OCI-LY3 (cell line): ENCODE measurements around the gene CEBPE.

Experiments used
- H2AFZ ChIP-seq: fragments of 200-600, 300-600 bp; shearing (Covaris generic); 2 replicates; pipeline ENCODE4 v1.6.0; 2014; ENCODE audit warnings: antibody characterized with exemption, low read depth, low read length
- H3K27ac ChIP-seq: fragments of 200-600, 300-600 bp; sonication (generic); 2 replicates; pipeline ENCODE4 v1.5.1; 2014; ENCODE audit warnings: mild to moderate bottlenecking, low read length, moderate library complexity, mixed read lengths
- H3K27me3 ChIP-seq: fragments of 200-600, 300-600 bp; sonication (generic); 2 replicates; pipeline ENCODE4 v1.6.1; 2014; ENCODE audit warnings: low read depth, low read length, mixed read lengths
- H3K36me3 ChIP-seq: fragments of 200-600, 300-600 bp; sonication (generic); replicated peaks from 2 replicates; pipeline ENCODE3; 2014; ENCODE audit warnings: low read depth, low read length, mixed read lengths
- H3K4me1 ChIP-seq: fragments of 300-600, 200-600 bp; sonication (generic); 2 replicates; pipeline ENCODE4 v1.6.1; 2014; ENCODE audit warnings: low read length, mixed read lengths
- H3K4me2 ChIP-seq: fragments of 200-600, 300-600 bp; sonication (generic); 2 replicates; pipeline ENCODE4 v1.6.1; 2014; ENCODE audit warnings: low read length, mixed read lengths
- H3K4me3 ChIP-seq: fragments of 300-600, 200-600 bp; sonication (generic); 2 replicates; pipeline ENCODE4 v1.5.1; 2014; ENCODE audit warnings: antibody characterized with exemption, mild to moderate bottlenecking, low read length, moderate library complexity
- H3K79me2 ChIP-seq: fragments of 300-600, 200-600 bp; shearing (Covaris generic); 2 replicates; pipeline ENCODE4 v1.6.1; 2014; ENCODE audit warnings: mild to moderate bottlenecking, low read length, mixed read lengths
- H3K9ac ChIP-seq: fragments of 300-600, 200-600 bp; shearing (Covaris generic); 2 replicates; pipeline ENCODE4 v1.6.0; 2014; ENCODE audit warnings: mild to moderate bottlenecking, low read length, moderate library complexity
- H3K9me3 ChIP-seq: fragments of 200-600, 300-600 bp; shearing (Covaris generic); 2 replicates; pipeline ENCODE4 v1.6.1; 2014; ENCODE audit warnings: low read length, mixed read lengths; ENCODE audit not compliant: insufficient read depth
- H4K20me1 ChIP-seq: fragments of 200-600, 300-600 bp; sonication (generic); 2 replicates; pipeline ENCODE4 v1.6.1; 2016; ENCODE audit warnings: low read length, mixed read lengths; ENCODE audit not compliant: insufficient read depth
- EZH2phosphoT487 ChIP-seq: fragments of 200-600 bp; shearing (Covaris generic); IDR thresholded peaks from 2 replicates; pipeline ENCODE4 v1.6.1; 2018; ENCODE audit warnings: antibody characterized with exemption, mixed run types, low read depth
- TF ChIP-seq, protein P1 (sequence below): fragments of 200-600, 300-600 bp; sonication (generic); IDR thresholded peaks from 2 replicates; pipeline ENCODE4 v1.5.1; 2014; ENCODE audit warnings: antibody characterized with exemption, low read length, low read depth

CEBPE gene

DNA sequence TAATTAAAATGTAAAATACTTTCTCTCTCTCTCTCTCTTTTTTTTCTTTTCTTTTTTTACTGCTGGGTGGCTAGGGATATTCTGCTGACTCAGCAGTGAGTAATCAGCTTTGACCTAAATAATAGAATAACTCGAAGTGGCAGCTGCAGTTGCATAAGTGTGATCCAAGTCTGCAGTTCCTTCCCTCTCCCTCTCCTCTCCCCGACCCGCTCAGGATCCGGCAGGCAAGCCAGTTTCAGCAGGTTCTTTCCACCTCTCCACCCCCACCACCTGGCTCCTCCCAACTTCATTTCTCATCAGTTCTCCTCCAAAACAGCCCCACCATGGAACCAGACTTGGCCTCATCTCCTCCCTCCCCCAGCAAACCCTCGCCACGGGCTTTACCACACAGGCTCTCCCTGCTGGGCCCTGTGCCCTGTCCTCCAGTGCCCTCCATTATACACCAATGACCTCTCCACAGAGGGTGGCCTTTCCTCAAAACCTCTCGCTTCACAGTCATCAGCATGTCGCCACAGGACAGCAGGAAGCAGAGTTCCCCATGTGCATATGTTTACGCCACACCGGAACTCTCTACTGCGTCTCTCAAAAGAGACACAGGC is 42.0 kb upstream of the CEBPE start:
- H3K36me3 ChIP-seq = no peaks in the 10 kb centered on the region
- no peaks in the 10 kb centered on the region for H3K9me3 ChIP-seq
- H3K4me2 ChIP-seq = no peak overlapping the region
- no peaks in the 10 kb centered on the region for H4K20me1 ChIP-seq
- H3K27me3 ChIP-seq = peaks cover 23% of the 10 kb centered on the region
- H3K4me1 ChIP-seq = no peaks in the 10 kb centered on the region
- TF ChIP-seq, protein P1, sequence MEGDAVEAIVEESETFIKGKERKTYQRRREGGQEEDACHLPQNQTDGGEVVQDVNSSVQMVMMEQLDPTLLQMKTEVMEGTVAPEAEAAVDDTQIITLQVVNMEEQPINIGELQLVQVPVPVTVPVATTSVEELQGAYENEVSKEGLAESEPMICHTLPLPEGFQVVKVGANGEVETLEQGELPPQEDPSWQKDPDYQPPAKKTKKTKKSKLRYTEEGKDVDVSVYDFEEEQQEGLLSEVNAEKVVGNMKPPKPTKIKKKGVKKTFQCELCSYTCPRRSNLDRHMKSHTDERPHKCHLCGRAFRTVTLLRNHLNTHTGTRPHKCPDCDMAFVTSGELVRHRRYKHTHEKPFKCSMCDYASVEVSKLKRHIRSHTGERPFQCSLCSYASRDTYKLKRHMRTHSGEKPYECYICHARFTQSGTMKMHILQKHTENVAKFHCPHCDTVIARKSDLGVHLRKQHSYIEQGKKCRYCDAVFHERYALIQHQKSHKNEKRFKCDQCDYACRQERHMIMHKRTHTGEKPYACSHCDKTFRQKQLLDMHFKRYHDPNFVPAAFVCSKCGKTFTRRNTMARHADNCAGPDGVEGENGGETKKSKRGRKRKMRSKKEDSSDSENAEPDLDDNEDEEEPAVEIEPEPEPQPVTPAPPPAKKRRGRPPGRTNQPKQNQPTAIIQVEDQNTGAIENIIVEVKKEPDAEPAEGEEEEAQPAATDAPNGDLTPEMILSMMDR = no peak
- TF ChIP-seq EZH2phosphoT487 = no peak
- no peaks in the 10 kb centered on the region for H3K79me2 ChIP-seq
- no peak overlapping the region for H3K4me3 ChIP-seq
- no peak overlapping the region for H3K9ac ChIP-seq
- no peak overlapping the region for H2AFZ ChIP-seq
- H3K27ac ChIP-seq = no peak overlapping the region

DNA sequence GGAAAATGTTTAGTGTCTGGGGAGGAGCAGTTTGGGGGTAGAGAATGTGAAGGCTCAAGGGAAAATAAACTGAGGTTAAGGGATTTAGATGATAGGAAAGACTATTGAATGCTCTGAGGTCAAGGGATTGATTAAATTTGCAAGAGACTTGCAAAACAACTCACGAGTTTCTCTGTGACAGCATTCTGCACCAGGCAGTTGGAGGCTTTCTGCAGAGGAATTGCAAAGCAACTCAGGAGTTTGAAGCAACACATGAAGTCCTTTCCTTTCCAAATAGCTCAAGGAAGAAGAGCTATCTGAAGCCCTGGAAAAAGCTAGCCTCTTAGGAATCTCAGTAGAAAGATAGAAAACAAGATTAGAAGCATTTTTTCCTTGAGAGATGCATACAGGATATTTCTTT is 40.5 kb upstream of the CEBPE start:
- no peaks in the 10 kb centered on the region for H3K9me3 ChIP-seq
- peaks cover 23% of the 10 kb centered on the region for H3K27me3 ChIP-seq
- no peak overlapping the region for H2AFZ ChIP-seq
- no peaks in the 10 kb centered on the region for H3K4me1 ChIP-seq
- H3K4me3 ChIP-seq = no peak overlapping the region
- no peaks in the 10 kb centered on the region for H3K79me2 ChIP-seq
- H3K9ac ChIP-seq = no peak overlapping the region
- H3K27ac ChIP-seq = no peak overlapping the region
- no peak overlapping the region for H3K4me2 ChIP-seq
- no peak for TF ChIP-seq EZH2phosphoT487
- TF ChIP-seq, protein P1 = no peak
- no peaks in the 10 kb centered on the region for H3K36me3 ChIP-seq
- no peaks in the 10 kb centered on the region for H4K20me1 ChIP-seq

DNA sequence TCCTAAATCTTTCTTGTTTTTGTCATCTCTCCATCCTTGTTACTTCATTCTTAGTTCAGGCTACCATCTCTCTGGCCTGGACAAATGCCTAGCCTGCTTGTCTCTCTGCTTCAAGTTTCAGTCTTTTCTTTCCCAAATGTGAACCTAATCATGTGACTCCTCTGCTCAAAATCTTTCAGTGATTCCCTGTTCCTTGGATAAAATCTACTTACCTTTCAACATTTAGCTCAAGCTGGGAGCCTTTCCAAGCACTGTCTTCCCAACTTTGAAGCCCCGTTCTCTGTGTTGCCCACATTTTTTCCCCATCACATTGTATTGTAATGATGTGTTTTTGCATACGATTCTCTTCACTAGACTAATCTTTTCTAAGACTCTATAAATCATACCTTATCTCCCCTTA is 39.7 kb upstream of the CEBPE start:
- Histone ChIP-seq H3K36me3 (no peaks in the 10 kb centered on the region), H3K4me1 (no peaks in the 10 kb centered on the region), H3K4me2 (no peak overlapping the region), H3K79me2 (no peaks in the 10 kb centered on the region), H3K27me3 (peaks cover 23% of the 10 kb centered on the region), H2AFZ (no peak overlapping the region), H3K4me3 (no peak overlapping the region), H3K27ac (no peak overlapping the region), H4K20me1 (no peaks in the 10 kb centered on the region), H3K9me3 (no peaks in the 10 kb centered on the region), H3K9ac (no peak overlapping the region)
- TF ChIP-seq, protein P1 = no peak
- TF ChIP-seq EZH2phosphoT487 = no peak

DNA sequence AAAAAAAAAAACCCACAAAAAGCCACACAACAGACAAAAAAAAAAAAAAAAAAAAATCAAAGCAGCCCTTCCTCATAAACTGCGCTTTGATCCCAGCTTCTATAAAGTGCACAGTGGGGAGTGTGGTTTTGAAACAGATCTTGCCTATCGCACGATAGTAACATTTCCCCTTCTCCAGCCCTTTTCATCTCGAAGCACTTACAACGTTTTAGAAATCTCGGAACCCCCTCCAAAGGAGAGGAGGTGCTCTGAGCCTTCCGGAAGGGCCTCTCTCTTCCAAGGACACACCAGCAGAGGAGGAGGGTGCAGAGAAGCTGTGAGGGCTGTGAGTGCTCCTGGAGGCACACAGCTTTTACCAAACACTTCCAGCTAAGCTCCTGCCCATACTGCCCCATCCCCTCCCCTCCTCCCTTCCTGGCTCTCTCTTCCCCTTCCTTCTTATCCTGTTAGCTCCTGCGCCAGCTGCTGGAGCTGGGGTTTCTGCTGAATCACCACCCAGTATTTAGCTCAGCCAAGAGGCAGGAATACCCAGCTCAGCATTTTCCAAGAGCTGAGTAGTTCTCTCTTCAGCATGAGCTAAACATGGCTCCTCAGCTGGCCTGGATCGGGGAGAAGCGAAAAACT is 36.0 kb upstream of the CEBPE start:
- H3K9ac ChIP-seq = no peak overlapping the region
- no peaks in the 10 kb centered on the region for H3K36me3 ChIP-seq
- no peaks in the 10 kb centered on the region for H3K4me1 ChIP-seq
- H3K4me3 ChIP-seq = no peak overlapping the region
- H2AFZ ChIP-seq = no peak overlapping the region
- peaks cover 36% of the 10 kb centered on the region for H3K27me3 ChIP-seq
- no peak overlapping the region for H3K27ac ChIP-seq
- H4K20me1 ChIP-seq = no peaks in the 10 kb centered on the region
- H3K4me2 ChIP-seq = no peak overlapping the region
- no peak for TF ChIP-seq EZH2phosphoT487
- TF ChIP-seq, protein P1 = no peak
- H3K9me3 ChIP-seq = no peaks in the 10 kb centered on the region
- no peaks in the 10 kb centered on the region for H3K79me2 ChIP-seq
